ENCODE results near the gene CCDC197. TPM values are rescaled to one million over a fixed set of nuclear protein-coding genes. Genes with fewer than 3 reads are reported as not detected.
A peak's percentile ranks its signal among the peaks of the same experiment; 100 is the strongest.

CCDC197 gene
- total and polyA plus RNA-seq, 2 donors (not counting 1 experiment from before 2014, with no cell fraction given) = not detected

DNA sequence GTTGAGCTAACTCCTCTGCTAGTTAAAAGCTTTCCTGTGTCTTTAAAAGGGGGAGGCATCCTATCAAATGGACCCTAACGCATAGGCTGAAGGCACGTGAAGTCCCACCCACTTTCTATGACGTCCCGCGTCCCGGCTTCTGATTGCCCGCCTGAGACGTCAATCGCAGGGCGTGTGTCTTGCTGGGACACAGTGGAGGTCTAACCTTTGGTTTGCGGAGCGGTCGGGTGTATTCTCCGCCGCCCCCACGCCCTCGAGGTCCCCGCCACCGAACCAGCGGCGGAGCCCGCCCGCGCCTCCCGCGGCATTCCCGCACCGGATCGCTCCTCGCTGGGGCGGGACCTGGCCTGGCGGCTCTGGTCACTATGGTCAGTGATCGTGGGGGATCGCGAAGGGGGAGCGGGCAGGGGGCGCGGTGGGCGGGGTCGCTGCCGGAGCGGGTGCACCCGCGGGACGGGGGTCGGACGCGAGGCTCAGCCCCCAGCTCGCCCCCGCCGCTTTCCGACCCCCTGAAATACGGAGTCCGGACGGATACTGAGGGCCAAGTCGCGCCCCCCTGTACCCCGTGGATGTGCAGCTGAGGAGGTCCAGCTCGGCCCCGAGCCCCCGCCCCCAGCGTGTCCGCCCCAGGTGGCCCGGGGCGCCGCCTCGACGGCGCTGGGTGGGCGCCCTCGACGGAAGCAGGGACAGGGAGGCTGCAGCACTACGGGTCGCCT, 29.2 kb downstream of the CCDC197 start, which contains the start of gene OTUB2:
OTUB2 (plus strand) TSS at position 168 of the 716 bp plus-strand sequence; CDS start at position 366, 198 bp downstream.
- ChIA-PET CTCF (interaction anchor here (0.7 to 2.1 kb wide), 5 partner anchors 9 to 110 kb away, joined by 3 to 16 read pairs (median 5); partner anchors contain the start of genes DDX24 and IFI27L1), POLR2A (interaction anchor here (0.7 kb wide), 1 partner anchor 10 kb away, joined by 3 read pairs; no protein-coding TSS in a partner anchor)
- peak within 1 kb of the TSS; percentile 92 for H3K4me2 ChIP-seq (replicated peaks; ENCODE audit: low read depth, low read length, poor library complexity, severe bottlenecking)
- H3K27me3 ChIP-seq (replicated peaks in 1 of 4; ENCODE audit: control extremely low read depth in 1 of 4, control insufficient read depth in 3 of 4, insufficient read depth in 4 of 4, low read length in 3 of 4) = peaks cover 0 to 22% (median 9%) of the 10 kb centered on the region in 4 experiments
- H3K27me3 Mint-ChIP-seq = peaks cover 22% of the 10 kb centered on the region
- peaks cover 8% of the 10 kb centered on the region for H3K4me1 Mint-ChIP-seq
- peak within 1 kb of the TSS; percentile 90 for H3K4me3 Mint-ChIP-seq
- peaks cover 9% of the 10 kb centered on the region in 2 donors for H3K4me1 ChIP-seq (ENCODE audit: control insufficient read depth in 2 of 2, insufficient read depth in 2 of 2, low read length in 2 of 2)
- H2AFZ ChIP-seq (ENCODE audit: insufficient read depth, low read depth, low read length, poor library complexity, severe bottlenecking) = peak within 1 kb of the TSS; percentile 89
- no peaks in the 10 kb centered on the region for H3K9me3 Mint-ChIP-seq (ENCODE audit: insufficient read depth)
- no peaks in the 10 kb centered on the region for H4K20me1 ChIP-seq (ENCODE audit: control insufficient read depth, insufficient read depth, low read length, poor library complexity, severe bottlenecking)
- peak within 1 kb of the TSS in 4 of 5 experiments; percentile 38 to 64 (median 58) for H3K4me3 ChIP-seq (ENCODE audit: control extremely low read depth in 1 of 5, extremely low read depth in 1 of 5, insufficient read depth in 1 of 5, low read depth in 2 of 5, low read length in 4 of 5)
- ATAC-seq (ENCODE audit: low read depth) (peak; percentile 100), DNase-seq (peak; percentile 98)
- H3K27ac ChIP-seq (ENCODE audit: low read length in 2 of 2) = no peak within 1 kb of the TSS
- intact Hi-C loops (cut with micrococcal nuclease) = loop anchor here (1.0 kb wide), 2 partner anchors 55 to 151 kb away; partner anchors contain the start of genes DDX24 and IFI27L1
- no peaks in the 10 kb centered on the region for H3K79me2 ChIP-seq (ENCODE audit: control insufficient read depth, insufficient read depth, low read length)
- 2% methylated on average over 70 of the region's 74 CpGs for WGBS (ENCODE audit: insufficient coverage)
- peak within 1 kb of the TSS; percentile 69 for H3K9ac ChIP-seq (ENCODE audit: low read length)
- no peaks in the 10 kb centered on the region for H3K36me3 ChIP-seq (replicated peaks in 1 of 2; ENCODE audit: control extremely low read depth in 1 of 2, control insufficient read depth in 1 of 2, extremely low read depth in 1 of 2, insufficient read depth in 2 of 2, low read length in 1 of 2)
- H3K9me3 ChIP-seq (ENCODE audit: control extremely low read depth in 1 of 3, control insufficient read depth in 2 of 3, insufficient read depth in 1 of 3, low read length in 2 of 3) = no peaks in the 10 kb centered on the region
- TF ChIP-seq, protein P1, sequence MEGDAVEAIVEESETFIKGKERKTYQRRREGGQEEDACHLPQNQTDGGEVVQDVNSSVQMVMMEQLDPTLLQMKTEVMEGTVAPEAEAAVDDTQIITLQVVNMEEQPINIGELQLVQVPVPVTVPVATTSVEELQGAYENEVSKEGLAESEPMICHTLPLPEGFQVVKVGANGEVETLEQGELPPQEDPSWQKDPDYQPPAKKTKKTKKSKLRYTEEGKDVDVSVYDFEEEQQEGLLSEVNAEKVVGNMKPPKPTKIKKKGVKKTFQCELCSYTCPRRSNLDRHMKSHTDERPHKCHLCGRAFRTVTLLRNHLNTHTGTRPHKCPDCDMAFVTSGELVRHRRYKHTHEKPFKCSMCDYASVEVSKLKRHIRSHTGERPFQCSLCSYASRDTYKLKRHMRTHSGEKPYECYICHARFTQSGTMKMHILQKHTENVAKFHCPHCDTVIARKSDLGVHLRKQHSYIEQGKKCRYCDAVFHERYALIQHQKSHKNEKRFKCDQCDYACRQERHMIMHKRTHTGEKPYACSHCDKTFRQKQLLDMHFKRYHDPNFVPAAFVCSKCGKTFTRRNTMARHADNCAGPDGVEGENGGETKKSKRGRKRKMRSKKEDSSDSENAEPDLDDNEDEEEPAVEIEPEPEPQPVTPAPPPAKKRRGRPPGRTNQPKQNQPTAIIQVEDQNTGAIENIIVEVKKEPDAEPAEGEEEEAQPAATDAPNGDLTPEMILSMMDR (IDR thresholded peaks at IDR 0.05) = no peak
- TF ChIP-seq EZH2 (IDR thresholded peaks at IDR 0.05; ENCODE audit: borderline replicate concordance, insufficient read depth, low read depth, low read length, poor library complexity, severe bottlenecking) = no peak
- H3K27ac Mint-ChIP-seq = peak within 1 kb of the TSS; percentile 70

Measured in B cell (primary cell).